ENCODE data around the gene CDH15. TPM values are rescaled to one million over a fixed set of nuclear protein-coding genes. Genes with fewer than 3 reads are reported as not detected.

CDH15 gene
- total and polyA plus RNA-seq, 9 of the 15 experiments (the other 6 are each of a cell fraction or from before 2014, with no cell fraction given), result 0.07 to 0.18 TPM; not detected in 7

DNA sequence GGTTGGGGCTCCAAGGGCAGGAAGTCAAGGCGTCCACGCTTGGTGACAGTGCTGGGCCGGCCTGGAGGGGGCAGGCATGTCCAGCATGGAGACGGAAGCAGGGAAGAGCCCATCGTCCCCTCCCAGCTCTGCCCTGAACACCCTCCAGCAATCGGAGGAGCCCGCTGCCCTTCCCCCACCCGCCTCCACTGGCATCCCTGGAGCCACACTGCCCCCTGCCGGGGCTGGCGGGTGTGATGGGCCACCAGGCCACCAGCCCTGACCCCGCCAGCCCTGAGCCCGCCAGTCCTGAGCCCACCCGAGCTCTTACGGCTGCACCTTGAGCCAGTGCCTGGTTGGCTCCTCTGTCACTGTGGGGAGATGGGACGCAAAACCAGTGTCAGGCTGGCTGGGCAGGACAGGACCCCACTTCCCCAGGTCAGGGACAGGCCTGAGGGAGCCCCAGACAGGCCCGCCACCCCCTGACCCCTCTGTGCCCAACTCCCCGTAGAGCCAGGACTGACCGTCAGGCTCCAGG, 4.1 kb upstream of the CDH15 start (continued):
- no peak for TF ChIP-seq ZBTB34 (CRISPR knock-in tag; IDR thresholded peaks at IDR 0.05)
- no peak for TF ChIP-seq ZNF217 (CRISPR knock-in tag; IDR thresholded peaks at IDR 0.05)
- no peak for TF ChIP-seq ZNF76 (CRISPR knock-in tag; IDR thresholded peaks at IDR 0.05; ENCODE audit: borderline replicate concordance)
- TF ChIP-seq, protein P1, sequence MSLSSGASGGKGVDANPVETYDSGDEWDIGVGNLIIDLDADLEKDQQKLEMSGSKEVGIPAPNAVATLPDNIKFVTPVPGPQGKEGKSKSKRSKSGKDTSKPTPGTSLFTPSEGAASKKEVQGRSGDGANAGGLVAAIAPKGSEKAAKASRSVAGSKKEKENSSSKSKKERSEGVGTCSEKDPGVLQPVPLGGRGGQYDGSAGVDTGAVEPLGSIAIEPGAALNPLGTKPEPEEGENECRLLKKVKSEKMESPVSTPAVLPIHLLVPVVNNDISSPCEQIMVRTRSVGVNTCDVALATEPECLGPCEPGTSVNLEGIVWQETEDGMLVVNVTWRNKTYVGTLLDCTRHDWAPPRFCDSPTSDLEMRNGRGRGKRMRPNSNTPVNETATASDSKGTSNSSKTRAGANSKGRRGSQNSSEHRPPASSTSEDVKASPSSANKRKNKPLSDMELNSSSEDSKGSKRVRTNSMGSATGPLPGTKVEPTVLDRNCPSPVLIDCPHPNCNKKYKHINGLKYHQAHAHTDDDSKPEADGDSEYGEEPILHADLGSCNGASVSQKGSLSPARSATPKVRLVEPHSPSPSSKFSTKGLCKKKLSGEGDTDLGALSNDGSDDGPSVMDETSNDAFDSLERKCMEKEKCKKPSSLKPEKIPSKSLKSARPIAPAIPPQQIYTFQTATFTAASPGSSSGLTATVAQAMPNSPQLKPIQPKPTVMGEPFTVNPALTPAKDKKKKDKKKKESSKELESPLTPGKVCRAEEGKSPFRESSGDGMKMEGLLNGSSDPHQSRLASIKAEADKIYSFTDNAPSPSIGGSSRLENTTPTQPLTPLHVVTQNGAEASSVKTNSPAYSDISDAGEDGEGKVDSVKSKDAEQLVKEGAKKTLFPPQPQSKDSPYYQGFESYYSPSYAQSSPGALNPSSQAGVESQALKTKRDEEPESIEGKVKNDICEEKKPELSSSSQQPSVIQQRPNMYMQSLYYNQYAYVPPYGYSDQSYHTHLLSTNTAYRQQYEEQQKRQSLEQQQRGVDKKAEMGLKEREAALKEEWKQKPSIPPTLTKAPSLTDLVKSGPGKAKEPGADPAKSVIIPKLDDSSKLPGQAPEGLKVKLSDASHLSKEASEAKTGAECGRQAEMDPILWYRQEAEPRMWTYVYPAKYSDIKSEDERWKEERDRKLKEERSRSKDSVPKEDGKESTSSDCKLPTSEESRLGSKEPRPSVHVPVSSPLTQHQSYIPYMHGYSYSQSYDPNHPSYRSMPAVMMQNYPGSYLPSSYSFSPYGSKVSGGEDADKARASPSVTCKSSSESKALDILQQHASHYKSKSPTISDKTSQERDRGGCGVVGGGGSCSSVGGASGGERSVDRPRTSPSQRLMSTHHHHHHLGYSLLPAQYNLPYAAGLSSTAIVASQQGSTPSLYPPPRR (CRISPR knock-in tag; IDR thresholded peaks at IDR 0.05; ENCODE audit: borderline replicate concordance), result no peak
- TF ChIP-seq, protein P2, sequence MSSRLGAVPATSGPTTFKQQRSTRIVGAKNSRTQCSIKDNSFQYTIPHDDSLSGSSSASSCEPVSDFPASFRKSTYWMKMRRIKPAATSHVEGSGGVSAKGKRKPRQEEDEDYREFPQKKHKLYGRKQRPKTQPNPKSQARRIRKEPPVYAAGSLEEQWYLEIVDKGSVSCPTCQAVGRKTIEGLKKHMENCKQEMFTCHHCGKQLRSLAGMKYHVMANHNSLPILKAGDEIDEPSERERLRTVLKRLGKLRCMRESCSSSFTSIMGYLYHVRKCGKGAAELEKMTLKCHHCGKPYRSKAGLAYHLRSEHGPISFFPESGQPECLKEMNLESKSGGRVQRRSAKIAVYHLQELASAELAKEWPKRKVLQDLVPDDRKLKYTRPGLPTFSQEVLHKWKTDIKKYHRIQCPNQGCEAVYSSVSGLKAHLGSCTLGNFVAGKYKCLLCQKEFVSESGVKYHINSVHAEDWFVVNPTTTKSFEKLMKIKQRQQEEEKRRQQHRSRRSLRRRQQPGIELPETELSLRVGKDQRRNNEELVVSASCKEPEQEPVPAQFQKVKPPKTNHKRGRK (tag; IDR thresholded peaks at IDR 0.05), result no peak
- peak; percentile 76 for TF ChIP-seq ARID4B (CRISPR knock-in tag; IDR thresholded peaks at IDR 0.05)
- TF ChIP-seq HEY1 (CRISPR knock-in tag; IDR thresholded peaks at IDR 0.05; ENCODE audit: borderline replicate concordance), result no peak
- TF ChIP-seq, protein P3, sequence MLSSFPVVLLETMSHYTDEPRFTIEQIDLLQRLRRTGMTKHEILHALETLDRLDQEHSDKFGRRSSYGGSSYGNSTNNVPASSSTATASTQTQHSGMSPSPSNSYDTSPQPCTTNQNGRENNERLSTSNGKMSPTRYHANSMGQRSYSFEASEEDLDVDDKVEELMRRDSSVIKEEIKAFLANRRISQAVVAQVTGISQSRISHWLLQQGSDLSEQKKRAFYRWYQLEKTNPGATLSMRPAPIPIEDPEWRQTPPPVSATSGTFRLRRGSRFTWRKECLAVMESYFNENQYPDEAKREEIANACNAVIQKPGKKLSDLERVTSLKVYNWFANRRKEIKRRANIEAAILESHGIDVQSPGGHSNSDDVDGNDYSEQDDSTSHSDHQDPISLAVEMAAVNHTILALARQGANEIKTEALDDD (IDR thresholded peaks at IDR 0.05), result no peak
- peak; percentile 82 for TF ChIP-seq MYNN (IDR thresholded peaks at IDR 0.05)
- no peak for TF ChIP-seq MYNN (CRISPR knock-in tag; IDR thresholded peaks at IDR 0.05)
- TF ChIP-seq HNRNPL (IDR thresholded peaks at IDR 0.05; ENCODE audit: low read depth, low read length), result peak; percentile 60; the same call in 1 of the 2 replicates
- TF ChIP-seq BRF1 (IDR thresholded peaks at IDR 0.05; ENCODE audit: borderline replicate concordance, extremely low read depth, insufficient read length), result no peak
- no peak for TF ChIP-seq HNRNPUL1 (IDR thresholded peaks at IDR 0.05; ENCODE audit: low read length)
- peak; percentile 74; the same call in 1 of the 2 replicates for TF ChIP-seq FOXP1 (CRISPR knock-in tag; IDR thresholded peaks at IDR 0.05)
- no peak for TF ChIP-seq NRF1 (conservative IDR thresholded peaks at IDR 0.05 in 1 of 2, IDR thresholded peaks at IDR 0.05 in 1 of 2)

Measured in K562 (cell line).